Measurements from ENCODE around the gene SLC8A3. TPM values are rescaled to one million over a fixed set of nuclear protein-coding genes. Genes with fewer than 3 reads are reported as not detected.

SLC8A3 gene
- total and polyA plus RNA-seq, 2 donors (not counting 3 experiments of a cell fraction or from before 2014, with no cell fraction given) = not detected

DNA sequence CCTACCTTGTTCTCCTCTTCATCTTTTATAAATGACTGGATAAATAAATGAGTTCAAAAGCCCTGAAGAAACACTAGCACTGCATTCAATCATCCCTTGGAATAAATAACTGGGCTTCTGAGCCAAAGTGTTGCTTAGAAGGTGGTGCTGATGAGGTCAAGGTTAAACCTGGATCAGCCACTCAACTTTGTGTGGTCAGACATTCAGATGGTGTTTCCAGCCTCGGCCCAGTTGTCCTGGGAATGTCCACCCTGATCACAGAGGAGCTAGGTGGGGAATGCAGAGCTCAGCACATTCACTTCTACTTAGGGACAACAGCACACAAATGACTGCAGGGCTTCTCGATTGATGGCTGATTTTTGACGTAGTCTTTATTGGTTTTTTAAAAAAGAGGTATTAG is 88.7 kb downstream of the SLC8A3 start:
- no peaks in the 10 kb centered on the region for H3K36me3 ChIP-seq (ENCODE audit: control insufficient read depth in 2 of 2, extremely low read depth in 1 of 2, insufficient read depth in 2 of 2, low read length in 2 of 2)
- H3K4me2 ChIP-seq (ENCODE audit: insufficient read depth, low read length) = no peak overlapping the region
- no peaks in the 10 kb centered on the region for H3K9me3 ChIP-seq (replicated peaks; ENCODE audit: control insufficient read depth, insufficient read depth, low read length)
- ChIA-PET CTCF (no interaction called here), POLR2A (no interaction called here)
- intact Hi-C loops (cut with micrococcal nuclease) (no loop called here), dilution Hi-C loops (cut with MboI; ENCODE audit: extremely low pct_ligation_motif_present, low sequenced_read_pairs) (no loop called here)
- H3K27ac ChIP-seq (ENCODE audit: insufficient read depth, low read depth, low read length) = no peak overlapping the region
- DNase-seq (ENCODE audit: low read depth, low spot score) (no peak), FAIRE-seq (no peak)
- TF ChIP-seq JUN (IDR thresholded peaks at IDR 0.05; ENCODE audit: borderline replicate concordance, insufficient read depth, insufficient read length, low read depth) = no peak
- TF ChIP-seq MYC (IDR thresholded peaks at IDR 0.05; ENCODE audit: low read depth, low read length) = no peak
- no peak for TF ChIP-seq CTCF (IDR thresholded peaks at IDR 0.05; ENCODE audit: extremely low read depth in 1 of 2, insufficient read depth in 1 of 2, low read depth in 1 of 2, low read length in 2 of 2)
- no peak for TF ChIP-seq EZH2 (IDR thresholded peaks at IDR 0.05; ENCODE audit: borderline replicate concordance, low read depth, low read length, severe bottlenecking)
- TF ChIP-seq POLR2AphosphoS5 (IDR thresholded peaks at IDR 0.05; ENCODE audit: insufficient read depth, low read depth, low read length) = no peak
- no peak for TF ChIP-seq MAX (IDR thresholded peaks at IDR 0.05; ENCODE audit: insufficient read depth, insufficient read length)
- TF ChIP-seq GATA2 (IDR thresholded peaks at IDR 0.05; ENCODE audit: insufficient read depth, insufficient read length, low read depth, low read length) = no peak
- no peak for TF ChIP-seq FOS (IDR thresholded peaks at IDR 0.05; ENCODE audit: borderline replicate concordance, insufficient read depth, low read length)
- no peak for TF ChIP-seq POLR2A (IDR thresholded peaks at IDR 0.05; ENCODE audit: low read depth, low read length)
- H2AFZ ChIP-seq (ENCODE audit: low read depth, low read length) = no peak overlapping the region
- H3K9ac ChIP-seq (replicated peaks; ENCODE audit: extremely low read depth, insufficient read depth, low read length) = no peak overlapping the region
- H3K27me3 ChIP-seq (ENCODE audit: control insufficient read depth in 2 of 2, insufficient read depth in 2 of 2, low read length in 2 of 2) = peaks cover 0 to 6% of the 10 kb centered on the region in 2 experiments
- no peaks in the 10 kb centered on the region for H3K4me1 ChIP-seq (ENCODE audit: control insufficient read depth, extremely low read depth, insufficient read depth, low read length)
- no TSS peak for BruUV-seq (replicated peaks)
- no peaks in the 10 kb centered on the region for H3K79me2 ChIP-seq (ENCODE audit: control insufficient read depth, insufficient read depth, low read length)
- no peak overlapping the region for H3K4me3 ChIP-seq (replicated peaks in 1 of 3; ENCODE audit: insufficient read depth in 1 of 3, low read depth in 1 of 3, low read length in 3 of 3)
- H4K20me1 ChIP-seq (replicated peaks; ENCODE audit: control insufficient read depth, extremely low read depth, insufficient read depth, low read length) = no peaks in the 10 kb centered on the region
- H3K9me1 ChIP-seq (replicated peaks; ENCODE audit: control insufficient read depth, extremely low read depth, insufficient read depth, low read length) = no peaks in the 10 kb centered on the region

All from endothelial cell of umbilical vein (primary cell).